CD4-positive, alpha-beta T cell treated with Interleukin-21 for 1 hour (primary cell): Measurements from ENCODE around the gene MTERF1.
"Not testable (repeated sequence)": the region's sequence is repeated elsewhere in the genome, so short reads cannot be mapped to it uniquely, and the experiment has no call there.

Experiments used
- DNase-seq: peaks from one replicate; pipeline ENCODE4 v3.0.0-alpha.2; 2020

Gene MTERF1

DNA sequence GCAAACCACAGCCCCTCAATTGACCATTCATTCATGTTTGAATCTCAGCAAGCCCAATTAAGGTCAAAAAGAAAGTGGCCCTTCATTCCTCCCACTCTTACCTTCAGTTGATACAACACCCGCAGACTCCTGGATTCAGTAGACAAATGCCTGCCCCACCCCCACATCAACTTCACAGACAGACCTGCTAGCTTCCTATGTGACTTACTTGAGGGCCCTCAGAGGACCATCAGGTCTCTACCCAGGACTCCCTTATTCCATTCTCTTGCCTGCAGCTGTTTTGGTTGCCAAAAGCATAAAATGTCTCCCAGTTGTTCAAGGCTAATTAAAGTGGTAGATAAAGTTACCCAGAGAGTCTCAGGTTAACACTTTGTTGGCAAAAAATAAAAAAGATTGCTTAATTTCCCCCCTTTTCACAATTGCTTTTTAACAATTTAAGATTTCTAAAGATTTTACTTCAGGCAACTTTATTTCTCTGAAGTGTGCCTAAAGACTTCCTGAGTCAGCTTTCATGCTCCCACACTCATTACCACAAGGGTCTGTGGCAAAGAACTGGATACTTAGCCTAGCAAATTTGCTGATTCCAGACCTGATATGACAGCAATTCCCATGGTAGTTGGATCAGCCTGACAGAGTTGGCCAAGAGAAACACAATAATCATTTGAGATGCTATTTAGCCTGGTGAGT is 3.3 kb upstream of the MTERF1 start:
- no peak for DNase-seq

GRCh38 chr7:91880016-91880412 is 488 bp downstream of the MTERF1 start:
- DNase-seq, result no peak

GRCh38 chr7:91876391-91877133 is 3.9 kb downstream of the MTERF1 start:
- DNase-seq, result no peak

GRCh38 chr7:91875851-91876250 is 4.7 kb downstream of the MTERF1 start:
- DNase-seq, result no peak

- DNase-seq, result no peak
These were observed 7.6 kb downstream of the MTERF1 start for GRCh38 chr7:91872928-91873327.

- no peak for DNase-seq
These were observed 8.4 kb downstream of the MTERF1 start for GRCh38 chr7:91872069-91872468.

GRCh38 chr7:91869661-91870060 is 10.8 kb downstream of the MTERF1 start:
- DNase-seq, result no peak

- DNase-seq, result no peak
These were observed 13.8 kb downstream of the MTERF1 start for GRCh38 chr7:91866599-91867148.

GRCh38 chr7:91865511-91865910 is 15.0 kb downstream of the MTERF1 start:
- no peak for DNase-seq

DNA sequence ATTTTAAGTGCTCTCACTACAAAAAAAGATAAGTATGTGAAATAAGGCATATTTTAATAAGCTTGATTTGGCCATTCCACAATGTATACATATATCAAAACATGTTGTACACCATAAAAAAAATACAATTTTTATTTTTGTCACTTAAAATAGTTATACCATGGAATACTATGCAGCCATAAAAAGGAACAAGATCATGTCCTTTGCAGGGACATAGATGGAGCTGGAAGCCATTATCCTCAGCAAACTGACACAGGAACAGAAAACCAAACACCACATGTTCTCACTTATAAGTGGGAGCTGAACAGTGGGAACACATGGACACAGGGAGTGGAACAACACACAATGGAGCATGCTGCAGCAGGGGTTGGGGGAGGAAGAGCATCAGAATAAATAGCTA is 15.9 kb downstream of the MTERF1 start:
- DNase-seq, result not testable (repeated sequence)

DNA sequence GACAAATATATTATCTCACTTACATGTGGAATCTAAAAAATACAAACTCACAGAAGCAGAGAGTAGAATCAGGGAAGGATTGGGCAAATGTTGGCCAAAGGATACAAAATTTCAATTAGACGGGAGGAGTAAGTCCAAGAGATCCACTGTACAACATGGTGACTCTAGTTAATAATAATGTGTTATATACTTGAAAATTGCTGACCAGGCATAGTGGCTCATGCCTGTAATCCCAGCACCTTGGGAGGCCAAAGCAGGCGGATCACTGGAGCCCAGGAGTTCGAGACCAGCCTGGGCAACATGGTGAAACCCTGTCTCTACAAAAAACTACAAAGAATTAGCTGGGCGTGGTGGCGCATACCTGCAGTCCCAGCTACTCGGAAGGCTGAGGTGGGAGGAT is 16.4 kb downstream of the MTERF1 start:
- no peak for DNase-seq

GRCh38 chr7:91852263-91852741 is 28.2 kb downstream of the MTERF1 start:
- no peak for DNase-seq

DNA sequence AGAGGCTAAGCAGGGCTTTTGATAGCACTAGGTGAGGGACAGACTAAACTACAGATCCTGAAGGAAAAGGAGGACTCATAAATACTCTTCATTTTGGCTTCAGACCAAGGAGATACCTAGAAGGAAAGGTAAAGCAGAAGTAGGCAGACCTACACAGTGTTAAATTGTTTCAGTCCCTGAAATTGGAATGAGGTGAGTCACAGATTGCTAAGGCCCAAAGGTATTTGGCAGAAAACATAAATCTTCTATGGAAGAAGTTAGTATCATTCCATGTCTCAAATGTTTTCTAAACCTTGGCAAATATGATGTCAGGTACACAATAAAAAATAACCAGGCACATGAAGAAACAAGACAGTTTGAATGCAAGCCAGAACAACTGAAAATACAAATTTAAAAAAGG is 30.0 kb downstream of the MTERF1 start:
- DNase-seq, result no peak

- no peak for DNase-seq
These were observed 32.5 kb downstream of the MTERF1 start for GRCh38 chr7:91847876-91848588.

- DNase-seq, result no peak
These were observed 33.3 kb downstream of the MTERF1 start for GRCh38 chr7:91847231-91847630.

GRCh38 chr7:91846436-91846835 is 34.1 kb downstream of the MTERF1 start:
- DNase-seq, result no peak

DNA sequence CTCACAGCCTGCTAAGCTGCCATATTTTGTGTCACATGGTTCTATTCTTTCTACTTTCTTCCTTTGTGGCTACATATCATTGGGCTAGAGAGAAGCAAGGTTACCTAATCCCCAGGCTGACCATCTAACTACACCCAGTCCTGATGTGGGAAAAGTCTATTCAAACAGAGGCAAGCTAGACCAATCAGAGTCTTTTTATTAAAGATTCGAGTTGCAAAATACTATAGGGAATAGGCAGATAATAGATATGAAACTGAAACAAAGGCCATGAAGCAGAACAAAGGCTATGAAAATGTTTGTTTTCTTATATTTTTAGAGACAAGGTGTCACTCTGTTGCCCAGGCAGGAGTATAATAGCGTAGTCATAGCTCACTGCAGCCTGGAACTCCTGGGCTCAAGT is 36.7 kb downstream of the MTERF1 start:
- no peak for DNase-seq

GRCh38 chr7:91838439-91838838 is 42.1 kb downstream of the MTERF1 start:
- no peak for DNase-seq

DNA sequence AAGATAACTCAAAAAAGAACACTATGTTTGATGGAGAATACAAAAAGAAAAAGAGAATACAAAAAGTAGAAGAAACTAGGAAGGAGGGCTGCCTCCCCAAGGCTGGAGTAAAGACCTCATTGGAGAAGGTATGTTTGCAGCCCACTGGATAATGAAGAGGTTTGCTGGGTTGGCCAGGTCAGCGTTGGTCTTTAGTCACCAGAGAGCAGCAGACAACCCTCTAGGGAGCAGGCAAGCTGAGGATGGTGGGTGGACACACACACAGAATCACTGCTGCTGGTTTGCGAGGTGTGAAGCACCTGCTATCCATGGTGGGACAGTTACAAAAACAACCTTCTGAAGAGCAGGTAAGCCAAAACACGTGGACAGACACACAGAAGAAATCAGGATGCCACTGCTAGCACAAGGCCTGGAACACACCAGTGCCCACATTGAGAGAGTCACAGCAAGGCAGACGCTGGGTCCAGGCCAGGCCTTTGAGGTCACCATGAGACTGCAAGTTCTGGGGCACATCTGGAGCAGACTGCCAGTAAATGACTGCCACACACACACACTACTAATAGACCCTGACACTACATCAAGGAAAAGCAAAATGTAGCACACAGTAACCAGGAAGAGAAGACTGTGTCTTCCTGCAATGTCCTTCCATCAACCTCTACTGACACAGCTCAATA is 43.0 kb downstream of the MTERF1 start:
- DNase-seq, result no peak

GRCh38 chr7:91835826-91836368 is 44.6 kb downstream of the MTERF1 start:
- DNase-seq, result no peak

DNA sequence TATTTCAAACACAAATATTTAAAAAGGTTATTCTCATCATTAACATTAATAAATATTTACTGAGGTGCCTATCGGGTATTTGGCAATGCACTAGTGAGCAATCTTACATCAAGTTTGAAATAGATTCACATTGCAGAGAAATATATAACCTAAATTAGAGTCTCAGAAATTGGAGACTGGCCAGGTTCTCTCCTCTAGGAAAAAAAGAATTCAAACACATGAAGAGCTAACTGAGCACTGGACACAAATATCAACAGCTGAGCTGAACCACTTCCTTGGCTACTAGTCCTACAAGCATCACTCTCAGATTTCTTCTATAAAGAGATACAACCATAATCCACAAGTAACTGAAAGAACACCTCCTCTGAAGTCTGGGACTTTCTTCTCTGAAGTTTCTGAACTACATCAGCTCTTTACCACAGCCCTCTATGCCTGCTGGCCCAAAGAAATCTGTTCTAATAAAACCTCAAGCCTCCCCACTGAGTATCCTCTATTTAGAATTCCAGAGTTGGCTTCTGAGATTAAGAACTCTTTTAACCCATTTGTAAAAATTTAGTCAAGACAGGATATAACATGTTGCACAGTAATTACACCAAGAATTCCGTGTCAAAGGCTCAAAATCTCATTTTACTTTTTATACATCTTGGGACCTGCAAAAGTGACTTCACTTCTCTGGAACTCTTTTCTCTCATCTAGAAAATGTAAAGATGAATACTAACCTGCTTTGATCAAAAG is 45.2 kb downstream of the MTERF1 start:
- no peak for DNase-seq

DNA sequence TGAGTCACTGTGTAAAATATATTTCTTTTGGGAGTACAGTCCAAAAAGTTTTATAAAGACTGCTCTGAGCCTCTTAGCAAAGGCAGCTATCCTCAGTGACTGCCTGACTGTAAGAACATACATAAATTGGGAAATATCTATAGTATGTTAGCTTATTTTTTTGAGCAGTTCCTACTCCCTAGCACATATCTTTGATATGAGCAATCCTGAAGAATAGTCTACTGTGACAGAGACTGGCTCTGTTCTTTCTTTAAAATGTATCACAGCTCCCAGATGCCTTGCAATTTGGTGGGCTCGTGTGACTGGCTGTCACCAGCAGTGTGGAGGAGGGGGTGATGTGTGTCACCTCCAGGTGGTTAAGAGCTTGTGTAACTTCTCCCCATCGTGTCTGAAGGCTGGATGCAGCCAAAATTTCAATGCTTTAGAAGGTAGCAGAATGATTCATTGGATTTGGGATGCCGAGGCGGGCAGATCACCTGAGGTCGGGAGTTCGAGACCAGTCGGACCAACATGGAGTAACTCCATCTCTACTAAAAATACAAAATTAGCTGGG is 47.9 kb downstream of the MTERF1 start:
- DNase-seq, result no peak
